ENCODE data around the gene EPG5.
"Not testable (repeated sequence)": the region's sequence is repeated elsewhere in the genome, so short reads cannot be mapped to it uniquely, and the experiment has no call there.

EPG5 gene

DNA sequence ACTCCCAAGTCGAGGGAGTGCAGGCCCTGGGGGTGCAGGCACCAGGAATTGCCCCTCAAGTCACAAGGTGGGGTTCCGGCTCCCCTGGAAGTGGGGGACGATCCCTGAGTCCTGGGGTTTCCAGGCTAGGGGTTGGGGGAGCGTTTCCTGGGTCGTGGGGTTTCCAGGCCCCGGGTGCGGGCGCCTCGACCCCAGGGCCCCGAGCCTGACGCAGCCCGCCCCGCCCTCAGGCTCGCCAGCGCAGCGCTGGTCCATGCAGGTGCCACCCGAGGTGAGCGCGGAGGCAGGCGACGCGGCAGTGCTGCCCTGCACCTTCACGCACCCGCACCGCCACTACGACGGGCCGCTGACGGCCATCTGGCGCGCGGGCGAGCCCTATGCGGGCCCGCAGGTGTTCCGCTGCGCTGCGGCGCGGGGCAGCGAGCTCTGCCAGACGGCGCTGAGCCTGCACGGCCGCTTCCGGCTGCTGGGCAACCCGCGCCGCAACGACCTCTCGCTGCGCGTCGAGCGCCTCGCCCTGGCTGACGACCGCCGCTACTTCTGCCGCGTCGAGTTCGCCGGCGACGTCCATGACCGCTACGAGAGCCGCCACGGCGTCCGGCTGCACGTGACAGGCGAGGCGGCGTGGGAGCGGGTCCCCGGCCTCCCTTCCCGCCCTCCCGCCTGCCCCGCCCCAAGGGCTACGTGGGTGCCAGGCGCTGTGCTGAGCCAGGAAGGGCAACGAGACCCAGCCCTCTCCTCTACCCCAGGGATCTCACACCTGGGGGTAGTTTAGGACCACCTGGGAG is 129.7 kb downstream of the EPG5 start:
- no peak for DNase-seq

DNA sequence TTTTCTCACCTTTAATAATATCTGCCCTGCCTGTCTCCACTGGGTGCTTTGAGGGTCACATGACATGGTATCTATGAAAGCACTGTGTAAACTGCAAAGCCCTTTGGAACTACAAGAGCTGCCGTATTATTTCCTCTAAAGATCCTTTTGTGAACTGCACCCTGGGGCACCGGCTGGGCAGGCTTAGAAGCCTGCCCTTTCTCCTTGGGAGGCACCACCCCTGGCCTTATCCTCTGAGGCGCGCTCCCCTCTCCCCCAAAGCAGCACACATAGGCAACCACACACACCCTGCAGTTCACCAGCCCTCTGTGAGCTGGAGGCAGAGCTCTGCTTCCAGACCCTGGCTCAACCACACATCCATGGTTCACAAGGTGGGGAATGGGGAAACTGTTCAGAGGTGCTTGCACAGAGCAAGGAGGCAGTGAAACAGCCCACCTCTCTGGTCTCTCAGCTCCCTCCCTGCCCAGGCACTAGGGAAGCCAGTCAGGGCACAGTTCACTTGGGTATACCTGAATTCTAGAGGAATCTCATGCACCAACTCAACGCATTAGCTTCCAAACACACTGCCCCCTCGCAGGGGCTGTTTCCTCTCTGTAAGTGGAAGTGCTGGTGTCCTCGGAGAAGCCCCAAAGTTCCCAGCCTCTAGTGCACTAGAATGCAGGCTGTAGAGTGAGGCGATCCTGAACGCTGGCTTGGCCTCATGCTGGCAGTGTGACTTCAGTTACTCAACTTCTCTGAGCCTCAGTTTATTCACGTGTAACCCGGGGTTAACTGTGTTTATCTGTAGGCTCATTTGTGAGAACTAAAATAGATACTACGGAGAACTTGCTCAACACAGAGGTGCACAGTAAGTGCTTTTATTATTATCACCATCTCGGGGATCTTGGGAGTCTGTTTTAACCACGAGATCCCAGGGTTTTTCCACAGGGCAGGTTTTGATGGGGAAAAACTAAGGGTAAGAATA is 130.6 kb downstream of the EPG5 start:
- DNase-seq = no peak

DNA sequence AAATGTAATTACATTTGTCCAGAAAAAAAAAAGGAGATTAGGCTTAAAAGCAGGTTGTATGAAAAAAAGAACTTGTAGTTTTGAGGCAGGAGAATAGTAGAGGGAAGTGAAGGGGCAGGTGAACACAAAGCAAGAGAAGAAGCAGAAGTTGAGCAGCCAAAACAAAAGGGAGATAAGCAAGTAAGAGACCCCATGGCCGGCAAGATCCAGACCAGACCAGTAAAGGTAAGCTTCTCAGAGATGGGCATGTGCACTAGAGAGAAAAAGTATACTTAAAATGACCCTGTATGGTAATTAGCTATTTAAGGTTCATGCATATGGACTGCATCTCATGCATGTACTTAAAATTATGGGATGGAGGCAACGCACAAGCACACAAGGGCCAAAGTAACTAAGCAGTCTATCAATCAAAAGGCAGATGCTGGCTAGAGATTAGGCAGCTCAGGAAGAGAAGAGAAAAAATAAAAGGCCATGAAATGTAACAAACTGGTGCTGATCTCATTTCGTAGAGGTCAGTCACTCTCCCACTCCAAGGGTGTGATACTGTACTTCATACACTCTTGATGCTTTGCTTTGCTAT is 132.0 kb downstream of the EPG5 start:
- no peak for DNase-seq

DNA sequence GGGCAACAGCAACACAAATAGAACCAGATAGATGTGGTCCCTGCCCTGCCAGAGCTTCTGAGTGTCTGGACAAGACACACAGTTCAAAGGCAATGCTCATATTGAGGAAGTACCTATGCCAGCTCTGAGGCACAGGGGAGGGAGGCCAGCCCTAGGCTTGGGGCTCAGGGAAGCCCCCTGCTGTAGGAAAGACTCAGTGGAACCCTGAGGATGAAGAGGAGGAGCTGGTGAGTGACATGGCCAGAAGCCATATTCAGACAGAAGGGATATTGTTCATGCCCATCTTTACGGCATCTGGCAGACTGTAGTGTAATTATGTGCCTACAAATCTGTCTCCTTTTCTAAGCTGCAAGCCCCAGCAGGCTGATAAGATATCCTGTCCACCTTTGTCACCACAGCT is 132.8 kb downstream of the EPG5 start:
- DNase-seq = no peak

DNA sequence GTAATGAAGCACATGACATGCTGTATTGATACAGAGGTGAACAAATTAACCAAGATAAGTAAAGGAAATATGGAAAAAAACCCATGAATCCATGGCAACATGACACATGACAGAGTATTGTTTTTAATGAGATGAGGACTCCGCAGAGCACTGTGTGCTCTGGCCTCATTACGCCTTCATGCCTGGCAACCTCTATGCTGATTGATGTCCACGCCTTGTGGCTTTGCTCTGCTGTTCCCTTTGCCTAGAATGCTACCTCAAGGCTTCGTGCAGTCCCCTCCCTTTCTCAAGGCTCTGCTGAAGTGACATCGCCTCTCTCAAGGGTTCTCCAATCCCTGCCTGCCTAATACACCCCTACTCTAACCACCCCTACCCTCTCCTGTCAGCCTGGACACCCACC is 133.3 kb downstream of the EPG5 start:
- DNase-seq = no peak

DNA sequence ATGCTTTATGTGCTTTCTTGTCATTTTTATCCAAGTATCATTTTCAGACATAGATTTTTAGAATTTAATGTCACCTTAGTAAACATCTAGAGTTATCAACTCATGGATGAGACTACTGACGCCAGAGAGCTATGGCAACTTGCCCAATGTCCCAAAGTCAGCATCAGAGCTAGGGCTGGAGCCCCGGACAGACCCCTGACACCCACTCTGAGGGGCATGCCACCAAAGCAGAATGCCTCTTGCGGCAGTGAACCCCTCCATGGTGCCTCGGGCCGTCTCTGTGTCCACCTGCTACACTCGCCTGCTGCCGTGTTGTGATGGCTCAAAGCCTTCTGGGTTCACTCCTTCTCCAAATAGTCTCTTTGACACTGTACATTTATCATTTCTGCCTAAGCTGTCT is 136.2 kb downstream of the EPG5 start:
- DNase-seq = no peak

DNA sequence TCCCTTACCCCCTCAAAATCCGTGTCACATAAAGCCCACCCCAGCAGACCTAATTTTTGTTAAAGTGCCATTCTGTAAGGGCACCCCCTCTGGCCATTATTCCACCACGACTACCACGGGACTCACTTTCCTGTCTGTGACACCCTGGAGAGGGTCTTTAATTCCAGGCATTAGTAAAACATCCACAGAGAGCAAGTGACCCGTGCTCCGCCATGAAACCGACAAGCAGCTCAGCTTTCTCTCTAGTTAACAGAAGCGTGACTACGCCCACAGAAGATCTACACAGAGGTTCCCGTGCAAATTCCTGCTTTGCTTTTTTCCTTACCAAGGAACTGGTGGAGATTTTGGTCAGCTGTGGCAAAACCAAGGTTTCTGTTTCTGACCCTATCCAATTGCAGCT is 137.3 kb downstream of the EPG5 start:
- DNase-seq = no peak

DNA sequence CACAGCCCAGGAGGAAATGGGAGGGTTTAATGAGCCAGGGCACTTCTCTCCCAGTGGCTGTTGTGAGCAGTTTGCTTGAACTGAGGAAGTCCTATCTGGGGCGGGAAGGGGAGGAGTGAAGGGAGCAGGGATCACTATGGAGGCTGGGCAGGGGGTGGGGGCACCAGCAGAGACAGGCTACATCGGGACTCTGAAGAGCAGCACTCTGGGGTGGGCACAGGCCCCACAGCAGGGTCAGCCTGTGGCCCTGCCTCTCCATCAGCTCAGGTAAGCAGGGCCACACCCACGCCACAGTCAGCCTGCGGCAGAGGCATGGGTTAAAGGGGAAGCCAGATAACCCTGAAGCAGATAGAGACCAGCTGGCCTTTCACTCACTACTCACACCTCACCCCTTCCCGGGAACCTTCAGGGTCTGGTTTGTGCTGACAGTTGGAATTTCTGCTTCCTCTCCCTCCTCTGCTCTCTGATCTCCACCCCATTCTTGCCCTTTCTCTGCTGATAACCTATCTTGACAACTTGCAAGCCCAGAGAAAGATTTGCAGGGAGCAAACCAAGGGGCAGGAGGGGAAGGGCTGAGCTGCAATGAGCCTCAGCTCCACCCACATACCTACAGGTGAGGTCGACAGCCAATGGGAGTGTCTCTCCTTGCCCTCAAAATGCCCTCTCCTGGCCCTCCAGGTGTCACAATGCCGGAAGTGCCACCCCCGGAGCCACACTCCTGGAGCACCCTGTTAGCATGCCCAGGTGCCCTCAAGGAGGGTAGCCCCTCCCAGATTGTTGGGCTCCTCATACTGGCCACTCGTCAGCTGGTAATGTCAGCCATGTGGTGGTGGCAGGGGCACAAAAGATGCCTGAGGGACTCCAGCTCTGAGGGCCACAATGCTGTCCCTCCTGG is 138.0 kb downstream of the EPG5 start:
- DNase-seq = no peak

DNA sequence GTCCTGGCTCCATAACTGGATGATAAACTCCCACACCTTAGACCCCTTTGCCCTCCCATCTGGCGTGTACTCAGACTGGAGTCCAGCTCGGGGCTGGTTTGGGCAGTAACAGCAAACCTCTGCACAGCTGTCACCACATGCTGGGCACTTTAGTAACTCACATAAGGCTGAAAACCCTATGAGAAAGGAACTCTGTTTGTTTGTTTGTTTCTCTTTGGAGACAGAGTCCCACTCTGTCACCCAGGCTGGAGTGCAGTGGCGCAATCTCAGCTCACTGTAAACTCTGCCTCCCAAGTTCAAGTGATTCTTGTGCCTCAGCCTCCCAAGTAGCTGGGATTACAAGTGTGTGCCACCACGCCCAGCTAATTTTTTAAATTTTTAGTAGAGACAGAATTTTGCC is 140.4 kb downstream of the EPG5 start:
- not testable (repeated sequence) for DNase-seq

DNA sequence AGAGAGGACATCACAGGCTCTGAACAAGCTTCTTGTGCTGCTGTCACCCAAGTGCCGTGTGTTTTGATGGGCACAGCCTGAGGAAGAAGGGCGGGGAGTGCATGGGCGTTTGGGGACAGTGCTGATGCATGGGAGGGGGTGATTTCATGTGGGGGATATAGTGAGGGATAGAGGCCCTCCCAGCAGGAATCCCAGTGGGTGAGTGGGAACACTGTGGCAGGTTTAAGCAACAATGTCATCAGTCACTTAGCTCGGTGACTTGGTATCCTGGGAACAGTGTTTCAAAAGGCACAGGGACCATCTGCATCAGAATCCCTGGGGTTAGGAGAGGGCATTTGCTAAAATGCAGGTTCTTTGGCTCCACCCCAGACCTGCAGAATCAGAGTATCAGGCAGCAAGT is 141.0 kb downstream of the EPG5 start:
- DNase-seq = no peak

DNA sequence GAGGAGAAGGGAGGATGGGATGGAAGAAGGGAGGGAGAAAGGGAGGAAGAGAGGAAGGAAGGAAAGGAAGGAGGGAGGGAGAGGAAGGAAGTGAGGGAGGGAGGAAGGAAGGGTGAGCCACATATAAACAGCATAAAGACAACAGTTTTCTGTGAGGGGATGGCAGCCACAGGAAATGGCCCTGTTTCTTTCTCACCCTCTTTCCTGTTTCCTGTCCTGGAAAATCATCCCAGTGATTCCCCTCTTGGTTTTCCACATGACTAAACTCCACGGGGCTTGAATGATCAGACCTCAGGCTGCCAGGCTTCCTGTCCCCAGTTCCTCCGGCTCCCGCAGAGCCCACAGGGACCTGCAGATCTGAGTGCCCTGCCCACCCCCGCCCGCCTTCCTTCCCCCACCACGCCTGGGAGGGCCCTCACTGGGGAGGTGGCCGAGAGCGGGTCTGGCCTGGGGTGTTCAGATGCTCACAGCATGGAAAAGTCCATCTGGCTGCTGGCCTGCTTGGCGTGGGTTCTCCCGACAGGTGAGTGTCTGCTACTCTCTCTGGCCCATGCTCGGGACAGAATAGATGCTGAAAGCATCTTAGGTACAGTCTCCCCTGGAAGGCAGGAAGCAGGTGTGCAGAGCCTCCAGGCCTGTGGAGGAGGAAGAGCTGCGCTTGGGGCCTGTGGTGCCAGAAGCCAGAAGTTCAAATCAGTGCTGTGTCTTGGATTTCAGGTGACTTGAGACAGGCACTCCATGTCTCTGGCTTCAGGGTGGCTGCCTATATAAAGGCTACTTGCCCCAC is 141.7 kb downstream of the EPG5 start, which contains the start of gene SIGLEC15:
TSS of gene SIGLEC15 (plus strand) at position 418 of the 787 bp plus-strand sequence. CDS start at position 472, 54 bp downstream.
- DNase-seq = no peak

DNA sequence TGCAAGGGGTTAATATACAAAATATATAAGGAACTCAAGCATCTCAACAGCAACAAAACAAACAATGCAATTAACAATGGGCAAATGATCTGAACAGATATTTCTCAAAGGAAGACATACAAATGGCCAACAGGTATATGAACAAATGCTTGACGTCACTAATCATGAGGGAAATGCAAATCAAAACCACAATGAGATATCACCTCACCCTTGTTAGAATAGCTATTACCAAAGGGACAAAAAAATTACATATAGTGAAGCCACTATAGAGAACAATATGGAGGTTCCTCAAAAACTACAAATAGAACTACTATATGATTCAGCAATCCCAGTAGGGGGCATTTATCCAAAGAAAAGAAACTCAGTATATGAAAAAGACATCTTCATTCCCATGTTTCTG is 145.4 kb downstream of the EPG5 start:
- no peak for DNase-seq

DNA sequence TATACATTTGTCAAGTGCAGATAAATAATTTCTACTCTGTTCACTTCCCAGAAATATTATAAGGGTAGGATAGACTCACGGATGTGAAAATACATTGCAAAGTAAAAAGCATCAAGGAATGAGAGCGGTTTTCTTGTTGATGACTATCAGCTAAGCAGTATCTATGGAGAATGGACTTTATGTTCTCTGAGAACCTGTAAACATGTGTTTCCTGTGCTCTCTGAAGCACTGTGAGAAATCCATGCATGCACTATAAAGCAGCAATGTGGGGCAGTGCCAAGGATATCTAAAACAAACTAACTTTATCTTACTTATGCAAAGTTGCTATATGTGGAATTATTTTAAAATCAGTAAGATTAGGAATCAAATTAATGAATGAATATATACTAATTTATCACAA is 146.1 kb downstream of the EPG5 start:
- no peak for DNase-seq

DNA sequence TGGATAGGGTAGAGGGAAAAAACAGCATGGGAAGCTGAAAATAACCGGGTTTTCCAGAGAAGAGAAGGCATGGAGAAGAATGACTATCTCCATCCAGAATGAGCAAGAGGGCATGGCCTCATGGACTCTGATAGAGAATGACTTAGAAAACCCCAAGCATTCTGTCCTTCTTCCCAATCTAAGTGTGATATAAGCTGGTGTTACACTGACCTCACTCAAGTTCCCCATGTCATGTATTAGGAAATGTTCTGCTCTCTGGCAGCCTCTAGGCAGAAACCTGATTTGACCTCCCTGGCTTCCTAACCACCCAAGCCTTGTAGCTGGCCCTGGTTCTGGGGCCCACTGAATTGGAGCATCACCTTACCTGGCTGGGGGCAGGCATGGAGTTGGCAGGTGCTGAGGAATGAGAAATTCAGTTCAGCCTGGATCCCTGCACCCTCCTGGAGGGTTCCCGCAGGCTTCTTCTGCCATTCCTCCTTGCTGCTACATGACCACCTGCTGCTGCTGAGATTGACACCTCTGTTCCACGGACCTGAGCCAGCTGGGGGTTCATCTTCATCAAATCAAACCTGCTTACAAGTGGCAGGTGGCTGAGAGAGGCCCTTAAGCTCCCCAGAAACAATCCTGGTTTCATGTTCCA is 146.9 kb downstream of the EPG5 start:
- no peak for DNase-seq

DNA sequence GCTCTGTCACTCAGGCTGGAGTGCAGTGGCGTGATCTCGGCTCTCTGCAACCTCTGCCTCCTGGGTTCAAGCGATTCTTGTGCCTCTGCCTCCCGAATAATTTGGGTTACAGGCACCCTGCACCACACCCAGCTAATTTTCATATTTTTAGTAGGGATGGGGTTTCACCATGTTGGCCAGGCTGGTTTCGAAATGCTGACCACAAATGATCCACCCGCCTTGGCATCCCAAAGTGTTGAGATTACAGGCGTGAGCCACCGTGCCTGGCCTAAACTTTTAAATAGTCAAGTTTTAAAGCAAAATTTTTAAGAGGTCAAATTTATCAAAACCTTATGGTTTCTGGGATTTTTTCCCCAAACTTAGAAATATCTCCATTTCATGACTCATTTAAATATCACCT is 148.4 kb downstream of the EPG5 start:
- DNase-seq = not testable (repeated sequence)

DNA sequence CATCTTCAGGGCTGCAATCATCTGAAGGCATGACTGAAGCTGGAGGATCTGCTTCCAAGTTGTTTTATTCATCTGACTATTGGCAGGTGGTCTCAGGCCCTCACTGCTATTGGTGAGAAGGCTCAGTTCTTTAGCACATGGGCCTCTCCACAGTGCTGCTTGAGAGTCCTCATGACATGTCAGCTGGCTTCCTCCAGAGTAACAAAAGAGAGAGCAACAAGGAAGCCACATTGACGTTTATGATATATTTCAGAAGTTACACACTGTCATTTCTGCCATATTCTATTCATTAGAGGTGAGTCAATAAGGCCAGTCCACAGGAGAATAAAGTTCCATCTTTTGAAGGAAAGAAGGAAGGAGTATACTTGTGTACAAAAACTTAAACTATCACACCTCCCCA is 149.6 kb downstream of the EPG5 start:
- no peak for DNase-seq

DNA sequence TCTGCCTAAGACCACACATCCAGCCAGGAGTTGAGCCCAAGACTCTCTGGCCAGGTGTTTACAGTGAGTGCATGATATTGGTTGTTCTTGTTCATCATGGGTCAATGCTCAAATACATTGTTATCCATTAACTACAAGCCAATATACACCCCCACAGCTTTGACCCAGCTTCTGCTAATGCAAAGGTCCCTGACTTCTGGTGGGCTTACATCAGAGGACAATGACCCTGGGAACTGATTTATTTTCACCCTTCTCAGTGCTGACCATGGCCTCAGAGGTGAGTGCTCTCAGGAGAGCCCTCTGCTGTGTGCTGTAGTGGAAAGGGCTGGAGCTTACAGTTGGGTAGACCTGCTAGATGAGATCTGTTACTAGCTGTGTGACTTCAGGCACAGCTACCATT is 152.4 kb downstream of the EPG5 start:
- not testable (repeated sequence) for DNase-seq

DNA sequence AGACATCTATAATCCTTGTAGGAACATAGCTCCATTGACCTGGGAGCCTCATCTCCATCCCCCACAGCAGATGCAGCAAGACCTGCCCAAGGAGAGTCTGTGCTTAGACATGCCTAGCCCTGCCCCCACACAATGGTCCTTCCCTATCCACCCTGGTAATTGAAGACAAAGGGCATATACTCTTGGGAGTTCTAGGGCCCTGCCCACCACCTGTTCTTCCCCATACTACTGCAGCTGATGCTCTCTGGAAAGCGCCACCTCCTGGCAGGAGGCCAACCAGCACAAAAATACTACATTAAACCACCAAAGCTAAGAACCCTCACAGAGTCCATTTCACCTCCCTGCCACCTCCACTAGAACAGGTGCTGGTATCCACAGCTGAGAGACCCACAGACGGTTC is 160.0 kb downstream of the EPG5 start:
- DNase-seq = not testable (repeated sequence)

DNA sequence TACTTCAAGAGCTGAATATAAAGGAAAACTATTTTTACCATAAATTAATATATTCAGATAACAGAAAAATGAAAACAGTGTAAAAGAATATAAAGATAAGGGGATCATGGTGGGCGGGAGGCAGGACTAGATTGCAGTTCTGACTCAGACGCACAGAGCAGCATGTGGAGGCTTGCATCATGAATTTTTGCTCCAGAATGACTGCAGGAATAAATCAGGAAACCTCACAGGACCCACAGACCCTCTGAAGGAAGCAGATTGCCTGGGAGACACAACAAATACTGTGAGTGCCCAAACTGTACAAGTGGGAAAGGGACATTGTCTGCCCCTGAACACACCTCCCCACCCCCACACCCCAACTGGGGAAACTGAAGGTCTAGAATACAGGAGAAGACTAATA is 160.9 kb downstream of the EPG5 start:
- no peak for DNase-seq

DNA sequence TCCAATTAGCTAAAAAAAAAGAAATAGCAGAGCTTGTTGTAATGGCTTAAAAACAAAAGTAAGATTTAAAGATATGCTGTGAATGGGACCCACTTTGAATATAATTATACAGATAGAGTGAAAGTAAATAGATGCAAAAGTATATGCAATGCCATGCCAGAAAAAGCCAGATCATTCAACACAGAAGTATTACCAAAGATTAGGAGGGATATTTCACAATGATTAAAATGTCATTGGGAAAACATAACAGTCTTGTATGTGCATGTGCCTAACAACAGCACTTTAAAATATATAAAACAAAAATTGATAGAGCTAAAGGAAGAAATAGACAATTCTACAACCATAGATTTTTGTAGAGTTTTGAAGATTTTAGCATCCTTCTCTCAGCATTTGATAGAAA is 161.6 kb downstream of the EPG5 start:
- no peak for DNase-seq
